GM19023 (cell line): ENCODE data around the gene FRMD4A.
"Not testable (repeated sequence)": the region's sequence is repeated elsewhere in the genome, so short reads cannot be mapped to it uniquely, and the experiment has no call there.

Experiments
- ATAC-seq: cut with Tn5 transposase; IDR thresholded peaks from one replicate; pipeline ENCODE4 v1.9.1; 2021; ENCODE audit warnings: mild to moderate bottlenecking, moderate library complexity; ENCODE audit not compliant: unreplicated experiment

FRMD4A gene

GRCh38 chr10:13865758-13866491 is 464.8 kb downstream of the FRMD4A start:
- ATAC-seq = no peak

- not testable (repeated sequence) for ATAC-seq
These were observed 465.5 kb downstream of the FRMD4A start for GRCh38 chr10:13865220-13865619.

- no peak for ATAC-seq
These were observed 468.0 kb downstream of the FRMD4A start for GRCh38 chr10:13862546-13863233.

GRCh38 chr10:13860886-13861285 is 469.8 kb downstream of the FRMD4A start:
- ATAC-seq = no peak

GRCh38 chr10:13859979-13860654 is 470.6 kb downstream of the FRMD4A start:
- no peak for ATAC-seq

- ATAC-seq = no peak
These were observed 472.0 kb downstream of the FRMD4A start for GRCh38 chr10:13858709-13859108.

GRCh38 chr10:13857451-13857850 is 473.3 kb downstream of the FRMD4A start:
- ATAC-seq = no peak

- ATAC-seq = no peak
These were observed 476.9 kb downstream of the FRMD4A start for GRCh38 chr10:13853854-13854253.

GRCh38 chr10:13852872-13853271 is 477.9 kb downstream of the FRMD4A start:
- ATAC-seq = no peak

GRCh38 chr10:13851906-13852305 is 478.8 kb downstream of the FRMD4A start:
- no peak for ATAC-seq

GRCh38 chr10:13848520-13849445 is 481.9 kb downstream of the FRMD4A start:
- no peak for ATAC-seq

GRCh38 chr10:13847201-13847631 is 483.5 kb downstream of the FRMD4A start:
- no peak for ATAC-seq

- no peak for ATAC-seq
These were observed 484.8 kb downstream of the FRMD4A start for GRCh38 chr10:13845897-13846296.

- no peak for ATAC-seq
These were observed 486.1 kb downstream of the FRMD4A start for GRCh38 chr10:13844651-13845050.

- ATAC-seq = no peak
These were observed 488.6 kb downstream of the FRMD4A start for GRCh38 chr10:13842117-13842516.

GRCh38 chr10:13840036-13840435 is 490.7 kb downstream of the FRMD4A start:
- ATAC-seq = no peak

- no peak for ATAC-seq
These were observed 491.2 kb downstream of the FRMD4A start for GRCh38 chr10:13839430-13839990.

- ATAC-seq = no peak
These were observed 491.7 kb downstream of the FRMD4A start for GRCh38 chr10:13839030-13839429.

GRCh38 chr10:13837966-13838365 is 492.8 kb downstream of the FRMD4A start:
- ATAC-seq = no peak

GRCh38 chr10:13834581-13835286 is 496.0 kb downstream of the FRMD4A start:
- ATAC-seq = no peak
